HG03565 (cell line): ENCODE data around the gene FSTL3.
"Not testable (repeated sequence)": the region's sequence is repeated elsewhere in the genome, so short reads cannot be mapped to it uniquely, and the experiment has no call there.

Experiments
- ATAC-seq: cut with Tn5 transposase; IDR thresholded peaks from one replicate; pipeline ENCODE4 v1.9.1; 2021; ENCODE audit warnings: mild to moderate bottlenecking, moderate library complexity; ENCODE audit not compliant: unreplicated experiment

The FSTL3 gene

DNA sequence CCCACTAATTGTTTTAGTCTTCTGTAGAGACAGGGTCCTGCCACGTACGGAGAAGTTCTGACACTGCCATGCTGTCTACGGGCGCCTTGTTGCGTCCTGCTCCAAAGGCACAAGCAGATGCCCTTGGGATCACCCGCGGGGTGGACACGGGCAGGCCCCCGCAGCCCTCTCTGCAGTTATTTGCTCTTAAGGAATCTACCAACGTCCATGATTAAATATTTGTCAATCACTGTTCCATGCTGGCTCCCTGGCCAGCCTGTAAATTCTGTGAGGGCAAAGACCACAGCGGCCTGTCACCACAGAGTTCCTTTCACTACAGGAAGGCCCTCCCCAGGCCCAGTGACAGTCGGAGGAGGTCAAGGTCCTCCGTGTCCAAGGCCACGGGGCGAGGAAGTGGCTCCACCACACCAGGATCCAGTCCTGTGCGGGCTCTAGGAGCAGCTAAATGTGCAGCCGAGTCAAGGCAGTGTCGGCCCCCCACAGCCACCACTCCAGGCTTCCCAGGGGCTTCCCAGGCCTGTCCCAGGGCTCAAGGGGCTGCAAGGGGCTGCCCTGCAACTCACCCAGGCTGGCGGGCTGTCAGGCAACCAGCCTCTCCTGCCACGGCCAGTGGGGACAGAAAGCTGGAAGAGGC is 15.3 kb upstream of the FSTL3 start:
- ATAC-seq = no peak

DNA sequence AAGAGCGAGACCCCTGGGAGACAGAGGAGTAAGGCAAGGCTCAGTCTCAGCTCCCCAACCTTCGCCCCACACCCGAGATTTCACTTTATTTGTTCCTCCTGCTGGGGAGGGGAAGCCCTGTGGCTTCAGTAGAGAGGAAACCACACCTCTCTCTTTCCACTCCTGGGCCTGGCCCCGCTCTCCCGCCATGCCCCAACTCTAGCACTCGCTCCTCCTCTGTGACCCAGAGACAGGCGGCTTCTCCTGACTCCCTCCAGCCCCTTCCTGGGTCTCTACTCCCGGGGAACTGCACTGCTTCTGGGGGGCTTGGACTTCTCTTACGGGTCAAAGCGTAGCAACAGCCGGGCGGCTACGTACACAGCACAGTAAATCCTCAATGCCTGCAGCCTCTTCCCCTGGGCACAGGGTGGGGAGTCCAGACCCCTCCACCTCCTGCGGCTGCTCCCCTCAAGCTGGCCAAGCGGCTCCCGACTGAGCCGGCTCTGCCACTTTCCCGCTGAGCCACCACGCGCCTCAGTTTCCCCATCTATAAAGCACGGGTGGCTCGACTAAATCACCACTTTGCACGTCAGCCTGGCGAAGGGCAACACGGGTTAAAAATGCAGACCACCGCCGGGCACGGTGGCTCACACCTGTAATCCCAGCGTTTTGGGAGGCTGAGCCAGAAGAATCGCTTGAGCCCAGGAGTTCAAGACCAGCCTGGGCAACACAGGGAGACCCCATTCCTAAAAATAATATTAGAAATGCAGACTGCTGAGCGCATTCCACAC is 14.6 kb upstream of the FSTL3 start:
- ATAC-seq = no peak

DNA sequence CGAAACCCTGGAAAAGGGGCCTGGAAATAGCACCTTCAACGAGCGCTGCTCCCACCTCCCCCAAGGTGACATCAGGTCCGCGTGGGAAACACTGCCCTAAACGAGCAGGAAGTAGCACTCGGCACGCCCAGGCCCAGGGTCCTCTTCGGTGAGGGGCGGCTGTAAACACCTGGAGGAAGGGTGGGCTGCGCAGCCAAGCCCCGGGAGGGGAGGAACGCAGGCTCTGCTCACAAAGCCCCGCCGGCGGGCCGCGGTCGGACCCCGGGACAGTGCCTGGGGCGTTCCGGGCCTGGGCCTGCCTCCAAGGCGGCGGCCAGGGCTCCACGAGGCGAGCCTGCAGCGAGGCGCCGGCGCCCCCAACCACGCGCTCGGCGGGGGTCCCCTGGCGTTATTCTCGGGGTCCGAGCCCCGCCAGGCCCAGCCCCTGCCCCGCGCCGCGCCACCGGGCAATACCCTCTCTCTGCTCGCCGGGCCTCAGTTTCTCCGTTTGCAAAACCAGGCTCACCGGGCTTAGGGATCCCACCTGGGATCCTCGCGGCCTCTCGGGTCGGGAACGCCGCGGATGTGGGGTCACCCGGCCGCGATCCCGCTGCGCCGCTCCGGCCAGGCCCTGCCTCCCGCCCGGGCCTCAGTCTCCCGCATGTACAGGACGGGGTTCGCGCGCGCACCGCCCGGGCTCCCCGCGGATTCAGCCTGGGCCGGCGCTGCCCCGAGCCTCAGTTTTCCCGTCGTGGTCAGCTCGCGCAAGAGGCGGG is 13.8 kb upstream of the FSTL3 start:
- peak; percentile 11 for ATAC-seq

DNA sequence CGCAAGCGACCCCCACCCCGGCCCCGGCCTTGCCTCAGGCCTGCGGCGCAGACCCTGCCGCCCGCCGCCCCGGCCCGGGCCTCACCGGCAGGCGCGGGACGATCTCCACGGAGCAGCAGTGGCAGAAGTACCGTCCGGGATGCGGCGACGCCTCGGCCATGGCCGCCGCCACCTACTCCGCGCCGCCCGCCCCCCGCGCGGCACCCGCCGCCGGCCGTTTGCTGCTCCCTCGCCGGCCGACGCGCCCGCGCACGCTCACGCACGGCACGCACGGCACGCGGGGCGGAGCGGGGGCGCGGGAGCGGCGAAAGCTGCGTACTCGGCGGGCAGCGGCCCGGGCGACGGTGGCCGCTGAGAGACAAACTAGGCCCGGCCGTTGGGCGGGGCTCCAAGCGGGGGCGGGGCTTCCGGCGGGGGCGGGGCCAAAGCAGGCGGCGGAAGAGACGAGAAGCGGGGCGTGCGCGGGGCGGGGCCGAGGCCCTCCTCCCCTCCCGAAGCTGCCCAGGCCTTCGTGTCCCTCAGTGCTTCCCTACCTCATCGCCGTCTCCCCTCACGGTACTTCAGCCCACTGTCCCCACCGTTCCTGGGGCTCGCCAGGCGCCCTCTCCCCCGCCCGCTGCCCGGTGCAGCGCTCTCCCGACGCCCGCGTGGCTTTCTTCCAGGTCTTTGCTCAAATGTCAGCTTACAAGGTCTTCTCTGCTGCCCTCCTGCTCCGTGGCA is 13.1 kb upstream of the FSTL3 start, which contains the start of gene RNF126:
TSS of gene RNF126 (minus strand) at position 253 of the 720 bp plus-strand sequence. CDS start at position 160, 93 bp downstream.
- peak; percentile 36 for ATAC-seq

DNA sequence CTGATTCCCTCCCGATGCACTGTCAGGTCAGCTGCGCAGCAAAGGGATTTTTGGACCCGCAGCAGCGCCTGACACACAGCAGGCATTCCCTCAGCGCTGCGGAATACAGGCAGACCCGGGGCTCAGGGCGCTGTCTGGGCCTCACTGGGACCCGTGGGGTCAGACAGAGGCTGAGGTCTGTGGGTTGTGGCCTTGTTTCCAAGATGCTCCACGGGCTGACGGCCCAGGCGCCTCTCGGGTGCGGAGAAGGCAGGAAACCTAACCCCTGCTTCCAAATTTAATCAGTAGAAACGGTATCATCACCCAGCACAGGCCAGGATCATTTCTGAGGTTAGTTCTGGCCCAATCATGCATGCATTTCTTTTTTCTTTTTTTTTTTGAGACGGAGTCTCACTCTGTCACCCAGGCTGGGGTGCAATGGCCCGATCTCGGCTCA is 12.5 kb upstream of the FSTL3 start:
- ATAC-seq = no peak

DNA sequence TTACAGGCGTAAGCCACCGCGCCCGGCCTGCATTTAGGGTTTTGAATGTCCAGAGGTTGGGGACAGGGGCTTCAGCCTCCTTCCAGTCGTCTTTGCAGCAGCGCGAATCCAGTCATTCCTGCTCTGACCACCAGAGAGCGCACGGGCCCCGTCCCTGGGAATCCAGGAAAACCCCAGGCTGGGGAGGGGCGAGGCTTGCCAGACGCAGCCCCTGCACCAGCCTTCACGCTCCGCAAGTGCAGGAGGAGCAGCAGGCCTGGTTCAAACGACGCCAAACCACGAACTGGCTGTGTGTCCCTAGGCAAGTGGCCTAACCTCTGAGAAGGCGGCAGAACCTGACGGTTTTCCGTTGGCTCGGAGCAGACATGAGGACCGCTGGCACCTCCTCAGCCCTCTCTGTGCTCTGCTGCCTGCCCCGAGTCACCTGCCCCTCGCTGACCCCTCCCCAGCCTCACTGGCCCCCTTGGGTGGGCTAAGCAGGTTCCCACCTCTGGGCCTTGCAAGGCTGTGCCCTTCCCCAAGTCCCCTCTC is 11.2 kb upstream of the FSTL3 start:
- ATAC-seq = no peak

DNA sequence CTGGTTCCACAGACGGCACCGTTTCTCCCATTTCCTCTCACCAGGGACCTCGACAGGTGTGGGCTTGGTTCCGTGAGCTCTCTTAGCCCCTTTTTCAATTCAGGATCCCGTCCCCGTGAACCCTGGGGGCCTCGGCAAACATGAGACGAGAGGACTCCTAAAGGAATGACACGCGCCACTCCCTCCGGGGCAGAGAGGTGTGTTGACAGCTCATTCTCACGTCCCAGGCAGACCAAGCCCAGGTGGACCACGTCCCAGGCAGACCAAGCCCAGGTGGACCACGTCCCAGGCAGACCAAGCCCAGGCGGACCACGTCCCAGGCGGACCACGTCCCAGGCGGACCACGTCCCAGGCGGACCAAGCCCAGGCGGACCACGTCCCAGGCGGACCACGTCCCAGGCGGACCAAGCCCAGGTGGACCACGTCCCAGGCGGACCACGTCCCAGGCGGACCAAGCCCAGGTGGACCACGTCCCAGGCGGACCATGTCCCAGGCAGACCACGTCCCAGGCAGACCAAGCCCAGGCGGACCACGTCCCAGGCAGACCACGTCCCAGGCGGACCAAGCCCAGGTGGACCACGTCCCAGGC is 9.1 kb upstream of the FSTL3 start:
- ATAC-seq = not testable (repeated sequence)

DNA sequence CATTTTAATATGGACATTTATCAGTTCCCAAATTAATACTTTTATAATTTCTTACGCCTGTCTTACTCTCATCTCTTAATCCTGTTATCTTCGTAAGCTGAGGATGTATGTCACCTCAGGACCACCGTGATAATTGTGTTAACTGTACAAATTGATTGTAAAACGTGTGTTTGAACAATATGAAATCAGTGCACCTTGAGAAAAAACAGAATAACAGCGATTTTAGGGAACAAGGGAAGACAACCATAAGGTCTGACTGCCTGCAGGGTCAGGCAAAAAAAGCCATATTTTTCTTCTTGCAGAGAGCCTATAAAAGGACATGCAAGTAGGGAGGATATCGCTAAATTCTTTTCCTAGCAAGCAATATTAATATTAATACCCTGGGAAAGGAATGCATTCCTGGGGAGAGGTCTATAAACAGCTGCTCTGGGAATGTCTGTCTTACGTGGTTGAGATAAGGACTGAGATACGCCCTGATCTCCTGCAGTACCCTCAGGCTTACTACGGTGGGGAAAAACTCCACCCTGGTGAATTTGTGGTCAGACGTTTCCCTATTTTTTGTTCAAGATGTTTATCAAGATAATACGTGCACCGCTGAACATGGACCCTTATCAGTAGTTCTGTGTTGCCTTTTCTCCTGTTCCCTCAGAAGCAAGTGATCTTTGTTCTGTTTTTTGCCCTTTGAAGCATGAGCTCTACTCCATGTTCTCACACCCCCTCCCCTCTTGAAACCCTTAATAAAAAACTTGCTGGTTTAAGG is 7.3 kb upstream of the FSTL3 start:
- ATAC-seq = not testable (repeated sequence)

DNA sequence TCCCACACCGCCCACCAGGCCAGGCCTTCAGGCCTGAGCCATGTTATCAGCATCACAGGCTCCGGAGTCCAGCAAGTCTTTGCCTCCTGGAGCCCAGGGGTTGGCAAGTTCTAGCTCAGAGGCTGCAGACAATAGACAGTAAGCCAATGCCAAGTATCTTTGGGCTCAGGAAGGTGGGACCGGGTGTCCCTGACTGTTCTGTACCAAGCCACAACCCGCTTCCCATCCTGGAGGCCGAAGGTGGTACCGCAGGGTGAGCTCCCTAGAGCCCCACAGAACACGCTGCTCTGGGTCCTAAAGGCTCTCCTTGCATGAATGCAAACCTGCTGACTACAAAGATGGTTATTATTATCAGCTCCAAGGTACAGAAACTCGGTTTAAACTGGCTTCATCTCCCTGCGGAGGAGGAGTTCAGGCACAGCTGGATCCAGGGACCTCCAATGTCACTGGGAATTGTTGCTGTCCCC is 5.5 kb upstream of the FSTL3 start:
- ATAC-seq = no peak

DNA sequence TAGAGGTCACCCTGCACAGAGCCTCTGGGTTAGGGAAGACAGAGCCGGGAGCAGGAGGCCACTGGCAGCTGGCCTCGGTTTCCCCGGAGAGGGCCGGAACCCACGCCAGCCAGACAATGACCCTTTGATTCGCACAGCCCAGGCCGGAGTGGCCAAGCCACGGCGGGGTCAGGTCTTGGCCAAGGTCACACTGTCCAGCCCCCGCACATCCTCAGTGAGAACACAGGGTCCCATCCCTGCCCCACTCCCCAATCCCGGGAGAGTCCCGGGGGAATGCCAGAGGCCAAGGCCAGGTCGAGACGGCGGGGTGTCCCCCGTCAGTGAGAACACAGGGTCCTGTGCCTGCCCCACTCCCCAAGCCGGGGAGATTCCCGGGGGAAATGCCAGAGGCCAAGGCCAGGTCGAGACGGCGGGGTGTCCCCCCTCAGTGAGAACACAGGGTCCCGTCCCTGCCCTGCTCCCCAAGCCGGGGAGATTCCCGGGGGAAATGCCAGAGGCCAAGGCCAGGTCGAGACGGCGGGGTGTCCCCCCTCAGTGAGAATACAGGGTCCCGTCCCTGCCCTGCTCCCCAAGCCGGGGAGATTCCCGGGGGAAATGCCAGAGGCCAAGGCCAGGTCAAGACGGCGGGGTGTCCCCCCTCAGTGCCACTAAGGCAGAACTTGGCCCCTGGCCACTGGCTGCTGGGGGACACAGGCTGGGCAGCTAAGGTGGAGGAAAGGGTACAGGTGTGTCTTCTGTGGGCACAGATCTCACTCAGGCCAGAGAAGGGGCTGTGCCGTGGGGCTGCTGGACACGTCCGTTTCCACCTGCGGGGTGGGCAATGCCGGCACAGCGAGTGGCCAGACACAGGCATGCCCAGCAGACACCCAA is 1.7 kb upstream of the FSTL3 start:
- ATAC-seq = no peak

DNA sequence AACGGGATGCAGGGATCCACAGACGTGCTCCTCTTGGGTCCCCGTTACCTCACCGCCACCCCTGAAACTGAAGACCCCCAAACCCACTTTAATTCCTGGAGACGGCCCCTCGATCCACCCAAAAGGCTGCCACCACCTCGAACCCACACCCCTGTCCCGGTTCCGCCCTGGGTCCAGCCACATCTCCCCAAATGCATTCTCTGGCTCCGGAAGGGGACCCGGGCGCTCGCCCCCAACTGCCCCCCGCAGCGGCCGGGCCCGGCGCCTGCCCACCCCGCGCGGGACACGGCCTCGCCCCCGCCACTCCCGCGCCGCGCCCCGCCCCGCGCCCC is 219 bp upstream of the FSTL3 start:
- no peak for ATAC-seq

DNA sequence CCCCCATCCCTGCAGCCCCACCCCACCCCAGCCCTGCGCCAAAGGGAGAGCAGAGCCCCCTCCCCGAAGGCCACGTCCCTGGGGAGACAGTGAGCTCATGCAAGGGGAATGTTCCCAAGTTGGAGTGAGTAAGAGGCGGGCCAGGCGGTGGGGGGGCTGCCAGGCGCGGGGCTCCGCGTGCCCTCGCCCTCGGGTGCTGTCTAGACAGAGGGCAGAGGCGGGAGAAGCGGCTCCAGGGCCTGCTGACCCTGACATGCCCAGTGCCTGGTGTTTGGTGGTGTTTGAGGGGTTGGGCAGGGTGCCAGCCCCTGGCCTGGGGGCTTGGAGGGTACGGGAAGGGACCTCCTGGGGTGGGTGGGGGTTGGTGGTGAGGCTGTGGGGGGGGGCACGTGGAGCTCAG is 1.0 kb downstream of the FSTL3 start:
- no peak for ATAC-seq

DNA sequence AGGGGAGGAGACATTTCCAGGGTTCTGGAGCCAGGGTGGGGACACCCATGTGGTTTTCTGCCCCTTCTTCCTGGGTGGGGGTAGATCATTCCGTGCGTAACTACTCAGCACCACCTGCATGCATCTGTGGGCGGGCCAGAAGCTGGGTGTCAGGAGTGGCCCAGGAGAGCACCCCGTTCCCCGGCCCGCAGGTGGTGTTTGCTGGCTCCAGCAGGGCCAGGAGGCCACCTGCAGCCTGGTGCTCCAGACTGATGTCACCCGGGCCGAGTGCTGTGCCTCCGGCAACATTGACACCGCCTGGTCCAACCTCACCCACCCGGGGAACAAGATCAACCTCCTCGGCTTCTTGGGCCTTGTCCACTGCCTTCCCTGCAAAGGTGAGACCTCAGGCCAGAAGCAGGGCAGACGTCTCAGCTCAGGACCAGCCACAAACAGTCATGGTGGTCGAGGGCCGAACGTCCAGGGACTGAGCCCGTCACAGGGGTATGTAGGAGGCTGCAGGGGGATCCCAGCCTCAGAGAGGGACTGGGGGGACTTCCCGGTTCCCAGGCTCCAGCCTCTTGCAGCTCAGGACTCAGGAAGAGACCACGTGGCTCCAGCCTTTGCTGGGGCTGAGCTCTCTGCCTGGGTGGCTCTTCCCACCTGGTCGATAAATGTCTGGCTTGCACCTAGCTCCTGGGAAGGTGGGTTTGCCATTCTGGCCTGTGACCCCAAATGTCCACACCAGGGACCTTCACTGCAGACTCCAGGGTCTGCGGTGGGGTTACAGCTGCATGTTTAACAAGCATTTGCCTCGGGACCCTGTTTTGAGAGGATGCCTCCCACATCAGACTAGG is 1.6 kb downstream of the FSTL3 start:
- ATAC-seq = no peak

DNA sequence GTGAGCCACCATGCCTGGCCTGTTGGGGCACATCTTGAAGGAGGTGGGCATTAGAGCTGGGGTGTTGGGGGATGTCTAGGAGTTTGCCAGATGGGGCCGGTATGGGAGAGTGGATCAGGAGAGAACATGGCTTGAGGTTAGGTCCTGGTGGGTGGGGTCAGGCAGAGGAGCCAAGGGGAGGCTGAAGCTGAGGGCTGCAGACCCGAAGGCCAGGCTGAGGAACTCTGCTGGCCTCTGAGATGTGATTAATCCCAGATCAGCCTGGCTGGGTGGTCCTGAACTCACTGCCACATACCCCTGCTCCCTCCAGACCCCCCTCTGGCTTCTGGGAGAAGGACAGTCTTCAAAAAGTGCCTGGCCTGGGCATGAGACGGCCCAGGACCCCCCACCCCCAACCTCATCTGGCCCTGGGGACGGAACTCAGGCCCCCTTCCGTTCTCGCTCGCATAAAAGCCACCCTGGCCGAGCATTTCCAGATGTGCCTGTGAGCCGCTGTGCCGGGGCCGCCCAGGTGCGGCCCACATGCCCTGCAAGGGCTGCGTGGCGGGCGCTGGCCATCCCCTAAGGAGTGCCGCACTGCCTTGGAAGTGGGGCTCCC is 2.7 kb downstream of the FSTL3 start:
- ATAC-seq = no peak

DNA sequence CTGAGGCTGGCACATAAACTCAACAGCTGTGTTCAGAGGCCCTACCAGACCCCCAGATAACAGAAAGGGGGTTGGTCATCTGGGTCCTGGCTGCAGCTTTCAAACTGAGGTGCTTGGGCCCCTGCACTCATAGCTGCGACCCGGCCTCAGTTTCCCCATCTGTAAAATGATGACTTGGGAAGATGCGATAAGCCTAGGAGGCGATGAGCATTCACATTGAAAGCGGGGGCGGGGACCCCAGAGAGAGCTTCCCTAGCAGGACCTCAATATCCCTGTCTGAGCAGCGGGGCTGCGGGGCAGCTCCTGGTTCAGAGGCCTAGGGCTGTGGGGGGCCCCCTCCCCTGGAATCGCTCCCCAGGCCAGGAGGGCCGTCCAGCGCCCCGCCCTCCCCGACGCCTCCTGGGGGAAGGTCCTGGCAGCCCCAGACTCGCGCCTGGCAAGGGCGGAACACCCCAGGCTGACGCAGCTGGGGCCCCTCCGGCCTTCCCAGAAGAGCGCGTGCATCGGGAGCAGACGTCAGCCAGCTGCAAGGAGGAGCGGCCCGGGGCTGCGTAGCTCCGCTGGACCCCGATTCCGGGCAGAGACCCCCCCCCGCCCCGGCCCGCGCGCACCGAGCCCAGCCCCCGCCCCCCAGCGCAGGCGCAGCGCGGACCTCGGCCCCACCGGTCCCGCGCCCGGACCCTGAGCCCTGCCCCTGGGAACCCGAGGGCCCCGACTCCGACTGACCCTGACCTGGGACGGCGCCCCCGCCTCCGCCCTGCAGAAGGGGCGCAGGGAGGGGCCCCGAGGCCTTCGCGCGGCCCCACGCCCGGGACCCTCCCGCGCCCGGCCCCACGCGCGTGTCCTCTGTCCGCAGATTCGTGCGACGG is 3.5 kb downstream of the FSTL3 start:
- no peak for ATAC-seq

DNA sequence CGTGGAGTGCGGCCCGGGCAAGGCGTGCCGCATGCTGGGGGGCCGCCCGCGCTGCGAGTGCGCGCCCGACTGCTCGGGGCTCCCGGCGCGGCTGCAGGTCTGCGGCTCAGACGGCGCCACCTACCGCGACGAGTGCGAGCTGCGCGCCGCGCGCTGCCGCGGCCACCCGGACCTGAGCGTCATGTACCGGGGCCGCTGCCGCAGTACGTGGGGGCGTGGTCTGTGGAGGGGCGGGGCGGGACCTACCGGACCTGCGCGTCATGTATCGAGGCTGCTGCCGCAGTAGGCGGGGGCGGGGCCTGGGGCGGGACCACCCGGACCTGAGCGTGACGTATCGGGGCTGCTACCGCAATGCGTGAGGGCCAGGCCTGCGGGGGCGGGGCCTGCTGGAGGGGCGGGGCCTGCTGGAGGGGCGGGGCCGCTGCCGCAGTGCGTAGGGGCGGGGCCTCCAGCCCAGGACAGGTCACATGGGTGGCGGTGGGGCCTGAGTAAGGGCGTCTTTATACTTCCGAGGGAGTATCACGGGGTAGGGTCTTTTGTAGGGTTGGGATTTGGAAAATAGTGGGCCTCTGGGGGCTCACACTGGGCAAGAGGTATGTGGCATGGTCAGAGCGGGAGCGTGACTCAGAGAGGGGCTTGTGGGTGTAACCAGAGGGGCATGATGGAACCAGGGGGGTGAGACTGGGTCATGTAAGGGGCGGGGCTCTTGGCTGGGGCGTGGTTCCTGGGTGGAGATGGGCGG is 4.3 kb downstream of the FSTL3 start:
- ATAC-seq = peak; percentile 67
